SK-N-SH treated with all-trans-retinoic acid at 6 μM for 48 hours (cell line): Measurements from ENCODE around the gene CBR4.

Experiments used
- ATAC-seq: fragments of 200-7000 bp; cut with Tn5 transposase; 3 replicates; pipeline ENCODE4 v1.9.1; 2020; ENCODE audit warnings: mild to moderate bottlenecking, moderate library complexity
- ARNTL ChIP-seq: fragments of 450-650 bp; formaldehyde crosslinking; IDR thresholded peaks from 2 replicates; pipeline ENCODE4 v1.5.0; 2020; ENCODE audit warnings: low read depth, mild to moderate bottlenecking, moderate library complexity, borderline replicate concordance
- BACH2 ChIP-seq: fragments of 250-450 bp; sonication (Bioruptor Pico); IDR thresholded peaks from 2 replicates; pipeline ENCODE4 v1.9.0; 2021; ENCODE audit warnings: mild to moderate bottlenecking, borderline replicate concordance
- CSDC2 ChIP-seq: fragments of 250-450 bp; sonication (Bioruptor Pico); IDR thresholded peaks from 2 replicates; pipeline ENCODE4 v1.5.0; 2020; ENCODE audit warnings: mild to moderate bottlenecking, moderate library complexity
- ESRRG ChIP-seq: fragments of 250-450 bp; sonication (Bioruptor Pico); IDR thresholded peaks from 2 replicates; pipeline ENCODE4 v1.6.1; 2021; ENCODE audit warnings: mild to moderate bottlenecking
- ISL1 ChIP-seq: fragments of 250-450 bp; sonication (Bioruptor Pico); IDR thresholded peaks from 2 replicates; pipeline ENCODE4 v2.1.2; 2022; ENCODE audit warnings: mild to moderate bottlenecking, moderate library complexity
- OSR1 ChIP-seq: fragments of 250-450 bp; sonication (Bioruptor Pico); IDR thresholded peaks from 2 replicates; pipeline ENCODE4 v1.8.0; 2022; ENCODE audit warnings: moderate library complexity, mild to moderate bottlenecking, inconsistent platforms
- PPARA ChIP-seq: fragments of 250-450 bp; sonication (Bioruptor Pico); IDR thresholded peaks from 2 replicates; pipeline ENCODE4 v1.5.0; 2020; ENCODE audit warnings: mild to moderate bottlenecking, borderline replicate concordance
- RARB ChIP-seq: fragments of 250-450 bp; sonication (Bioruptor Pico); IDR thresholded peaks from 2 replicates; pipeline ENCODE4 v1.8.0; 2021; ENCODE audit warnings: mild to moderate bottlenecking, moderate library complexity
- SNAI2 ChIP-seq: fragments of 250-450 bp; sonication (Bioruptor Pico); IDR thresholded peaks from 2 replicates; pipeline ENCODE4 v1.5.0; 2020; ENCODE audit warnings: mild to moderate bottlenecking, moderate library complexity
- TCF4 ChIP-seq: fragments of 250-450 bp; sonication (Bioruptor Pico); IDR thresholded peaks from 2 replicates; pipeline ENCODE4 v1.8.0; 2021; ENCODE audit warnings: mild to moderate bottlenecking, moderate library complexity, borderline replicate concordance
- ZFP3 ChIP-seq: fragments of 250-450 bp; sonication (Bioruptor Pico); IDR thresholded peaks from 2 replicates; pipeline ENCODE4 v1.5.0; 2020; ENCODE audit warnings: mild to moderate bottlenecking, moderate library complexity
- ZFP30 ChIP-seq: fragments of 450-650 bp; formaldehyde crosslinking; IDR thresholded peaks from 2 replicates; pipeline ENCODE4 v1.5.0; 2022; ENCODE audit warnings: mild to moderate bottlenecking, moderate library complexity
- ZNF565 ChIP-seq: fragments of 450-650 bp; formaldehyde crosslinking; conservative IDR thresholded peaks from 2 replicates; pipeline ENCODE4 v1.5.0; 2020; ENCODE audit warnings: low read depth, mild to moderate bottlenecking, moderate library complexity
- ZNF70 ChIP-seq: fragments of 450-650 bp; formaldehyde crosslinking; IDR thresholded peaks from 2 replicates; pipeline ENCODE4 v1.5.0; 2020; ENCODE audit warnings: mild to moderate bottlenecking, moderate library complexity
- ZNF8 ChIP-seq: fragments of 450-650 bp; formaldehyde crosslinking; IDR thresholded peaks from 2 replicates; pipeline ENCODE4 v1.5.0; 2020; ENCODE audit warnings: mild to moderate bottlenecking, moderate library complexity
- TF ChIP-seq, protein P1 (sequence below): fragments of 250-450 bp; sonication (Bioruptor Pico); IDR thresholded peaks from 2 replicates; pipeline ENCODE4 v1.5.1; 2020; ENCODE audit warnings: low read depth, mild to moderate bottlenecking, moderate library complexity
- TF ChIP-seq, protein P2 (sequence below): fragments of 250-450 bp; sonication (Bioruptor Pico); IDR thresholded peaks from 2 replicates; pipeline ENCODE4 v1.5.1; 2021; ENCODE audit warnings: mild to moderate bottlenecking, moderate library complexity
- TF ChIP-seq, protein P3 (sequence below): fragments of 250-450 bp; sonication (Bioruptor Pico); IDR thresholded peaks from 2 replicates; pipeline ENCODE4 v1.8.0; 2020; ENCODE audit warnings: mild to moderate bottlenecking, moderate library complexity, borderline replicate concordance
- TF ChIP-seq, protein P4 (sequence below): fragments of 250-450 bp; sonication (Bioruptor Pico); IDR thresholded peaks from 2 replicates; pipeline ENCODE4 v1.5.0; 2020; ENCODE audit warnings: mild to moderate bottlenecking, moderate library complexity
- TF ChIP-seq, protein P5 (sequence below): fragments of 250-450 bp; sonication (Bioruptor Pico); IDR thresholded peaks from 2 replicates; pipeline ENCODE4 v1.8.0; 2021; ENCODE audit warnings: low read depth, mild to moderate bottlenecking, moderate library complexity, borderline replicate concordance

The CBR4 gene

DNA sequence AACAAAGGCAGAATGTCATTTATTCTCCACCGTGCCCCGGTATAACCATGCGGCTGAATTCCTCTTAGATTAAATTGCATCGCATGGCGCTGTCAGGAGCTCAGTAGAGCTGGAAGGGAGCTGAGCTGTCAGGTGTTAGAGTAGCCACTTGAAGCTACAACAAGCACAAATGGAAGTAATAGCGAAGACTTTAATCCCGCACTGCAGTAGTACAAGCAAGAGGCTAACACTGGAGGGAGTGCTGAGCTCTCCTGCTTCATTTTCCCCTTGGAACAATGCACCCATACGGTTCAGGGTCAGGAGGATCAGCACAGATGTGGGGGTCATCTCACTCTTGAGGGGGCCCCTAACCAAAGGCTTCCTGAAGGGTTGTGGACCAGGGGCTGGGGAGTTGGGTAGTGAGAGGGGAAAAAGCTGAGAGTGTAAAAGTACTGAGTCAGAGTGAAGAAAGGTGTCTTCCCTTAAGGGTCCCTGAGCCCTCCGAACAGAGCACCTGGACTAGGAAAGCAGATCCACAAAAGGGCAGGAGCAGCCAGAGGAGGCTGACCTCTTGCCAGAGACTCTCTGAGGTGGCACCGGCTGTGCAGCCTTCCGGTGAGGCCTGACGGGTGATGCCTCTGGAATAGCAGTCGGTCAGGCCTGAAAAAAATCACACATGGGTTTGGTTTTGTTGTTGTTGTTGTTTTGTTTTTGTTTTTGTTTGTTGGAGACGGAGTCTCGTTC, 36.0 kb upstream of the CBR4 start:
- peak; percentile 44; the same call in 1 of the 3 replicates for ATAC-seq
- TF ChIP-seq ARNTL (CRISPR knock-in tag) (no peak), BACH2 (CRISPR knock-in tag) (no peak), SNAI2 (no peak), ZNF565 (no peak), TCF4 (CRISPR knock-in tag) (no peak), ZFP30 (CRISPR knock-in tag) (no peak), RARB (CRISPR knock-in tag) (no peak), ESRRG (CRISPR knock-in tag) (no peak), ZNF8 (CRISPR knock-in tag) (no peak)
- TF ChIP-seq, protein P1, sequence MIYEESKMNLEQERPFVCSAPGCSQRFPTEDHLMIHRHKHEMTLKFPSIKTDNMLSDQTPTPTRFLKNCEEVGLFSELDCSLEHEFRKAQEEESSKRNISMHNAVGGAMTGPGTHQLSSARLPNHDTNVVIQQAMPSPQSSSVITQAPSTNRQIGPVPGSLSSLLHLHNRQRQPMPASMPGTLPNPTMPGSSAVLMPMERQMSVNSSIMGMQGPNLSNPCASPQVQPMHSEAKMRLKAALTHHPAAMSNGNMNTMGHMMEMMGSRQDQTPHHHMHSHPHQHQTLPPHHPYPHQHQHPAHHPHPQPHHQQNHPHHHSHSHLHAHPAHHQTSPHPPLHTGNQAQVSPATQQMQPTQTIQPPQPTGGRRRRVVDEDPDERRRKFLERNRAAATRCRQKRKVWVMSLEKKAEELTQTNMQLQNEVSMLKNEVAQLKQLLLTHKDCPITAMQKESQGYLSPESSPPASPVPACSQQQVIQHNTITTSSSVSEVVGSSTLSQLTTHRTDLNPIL (CRISPR knock-in tag) = no peak
- TF ChIP-seq, protein P2, sequence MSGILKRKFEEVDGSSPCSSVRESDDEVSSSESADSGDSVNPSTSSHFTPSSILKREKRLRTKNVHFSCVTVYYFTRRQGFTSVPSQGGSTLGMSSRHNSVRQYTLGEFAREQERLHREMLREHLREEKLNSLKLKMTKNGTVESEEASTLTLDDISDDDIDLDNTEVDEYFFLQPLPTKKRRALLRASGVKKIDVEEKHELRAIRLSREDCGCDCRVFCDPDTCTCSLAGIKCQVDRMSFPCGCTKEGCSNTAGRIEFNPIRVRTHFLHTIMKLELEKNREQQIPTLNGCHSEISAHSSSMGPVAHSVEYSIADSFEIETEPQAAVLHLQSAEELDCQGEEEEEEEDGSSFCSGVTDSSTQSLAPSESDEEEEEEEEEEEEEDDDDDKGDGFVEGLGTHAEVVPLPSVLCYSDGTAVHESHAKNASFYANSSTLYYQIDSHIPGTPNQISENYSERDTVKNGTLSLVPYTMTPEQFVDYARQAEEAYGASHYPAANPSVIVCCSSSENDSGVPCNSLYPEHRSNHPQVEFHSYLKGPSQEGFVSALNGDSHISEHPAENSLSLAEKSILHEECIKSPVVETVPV = no peak

DNA sequence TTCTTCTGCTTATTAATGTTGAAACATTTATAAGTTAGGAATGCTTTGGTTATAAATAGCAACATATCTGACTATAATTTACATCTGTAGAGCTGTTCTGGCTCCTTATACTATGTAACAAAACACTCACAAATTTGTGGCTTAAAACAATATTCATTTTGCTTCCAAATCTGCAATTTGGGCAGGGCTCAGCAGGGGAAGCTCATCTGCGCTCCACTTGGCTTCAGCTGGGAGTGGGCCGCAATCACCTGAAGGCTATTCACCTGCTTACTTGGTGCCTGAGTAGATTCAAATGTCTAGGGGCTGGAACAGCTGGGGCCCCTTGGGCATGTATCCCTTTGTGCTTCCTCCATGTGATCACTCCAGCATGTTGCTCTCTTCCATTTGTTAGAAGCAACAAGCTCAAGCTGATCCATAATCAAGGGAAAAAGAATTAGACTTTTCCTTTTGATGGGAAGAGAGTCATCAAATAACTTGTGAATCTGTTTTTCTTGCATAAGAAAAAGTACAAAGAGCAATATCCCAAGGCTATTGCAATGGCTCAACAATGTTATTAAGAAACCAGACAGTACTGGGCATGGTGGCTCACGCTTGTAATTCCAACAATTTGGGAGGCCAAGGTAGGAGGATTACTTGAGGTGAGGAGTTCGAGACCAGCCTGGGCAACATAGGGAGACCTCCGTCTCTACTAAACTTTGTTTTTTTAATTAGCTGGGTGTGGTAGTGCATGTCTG, 34.8 kb upstream of the CBR4 start:
- no peak for TF ChIP-seq ZFP30 (CRISPR knock-in tag)
- no peak for TF ChIP-seq CSDC2
- ATAC-seq = no peak

DNA sequence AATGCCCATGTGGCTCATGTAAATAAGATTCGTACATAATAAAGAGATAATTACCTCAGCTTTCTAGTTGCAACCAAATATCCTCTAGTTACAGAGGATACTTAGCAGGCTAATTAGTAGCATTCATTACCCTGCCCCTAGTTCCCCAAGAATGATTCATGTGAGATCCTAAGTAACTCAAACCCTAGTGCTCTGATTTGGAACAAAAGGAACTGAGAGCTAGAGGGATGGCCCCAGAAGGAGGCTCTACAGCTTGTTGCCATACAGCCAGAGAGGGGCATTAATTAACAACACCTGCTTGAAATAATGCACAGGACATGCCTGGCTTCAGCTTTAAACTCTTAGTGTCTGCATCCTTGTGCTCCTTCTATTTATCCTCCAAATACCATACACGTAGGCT, 32.6 kb upstream of the CBR4 start:
- no peak for ATAC-seq
- TF ChIP-seq, protein P3, sequence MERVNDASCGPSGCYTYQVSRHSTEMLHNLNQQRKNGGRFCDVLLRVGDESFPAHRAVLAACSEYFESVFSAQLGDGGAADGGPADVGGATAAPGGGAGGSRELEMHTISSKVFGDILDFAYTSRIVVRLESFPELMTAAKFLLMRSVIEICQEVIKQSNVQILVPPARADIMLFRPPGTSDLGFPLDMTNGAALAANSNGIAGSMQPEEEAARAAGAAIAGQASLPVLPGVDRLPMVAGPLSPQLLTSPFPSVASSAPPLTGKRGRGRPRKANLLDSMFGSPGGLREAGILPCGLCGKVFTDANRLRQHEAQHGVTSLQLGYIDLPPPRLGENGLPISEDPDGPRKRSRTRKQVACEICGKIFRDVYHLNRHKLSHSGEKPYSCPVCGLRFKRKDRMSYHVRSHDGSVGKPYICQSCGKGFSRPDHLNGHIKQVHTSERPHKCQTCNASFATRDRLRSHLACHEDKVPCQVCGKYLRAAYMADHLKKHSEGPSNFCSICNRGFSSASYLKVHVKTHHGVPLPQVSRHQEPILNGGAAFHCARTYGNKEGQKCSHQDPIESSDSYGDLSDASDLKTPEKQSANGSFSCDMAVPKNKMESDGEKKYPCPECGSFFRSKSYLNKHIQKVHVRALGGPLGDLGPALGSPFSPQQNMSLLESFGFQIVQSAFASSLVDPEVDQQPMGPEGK (CRISPR knock-in tag) = no peak
- TF ChIP-seq SNAI2 (no peak), ESRRG (CRISPR knock-in tag) (no peak), TCF4 (CRISPR knock-in tag) (no peak), ZFP30 (CRISPR knock-in tag) (no peak), ISL1 (CRISPR knock-in tag) (no peak), ZNF8 (CRISPR knock-in tag) (no peak), ZNF70 (no peak), ZFP3 (CRISPR knock-in tag) (no peak), CSDC2 (no peak), OSR1 (CRISPR knock-in tag) (no peak), PPARA (CRISPR knock-in tag) (no peak), ZNF565 (no peak)
- TF ChIP-seq, protein P1 (CRISPR knock-in tag) = no peak
- TF ChIP-seq, protein P4, sequence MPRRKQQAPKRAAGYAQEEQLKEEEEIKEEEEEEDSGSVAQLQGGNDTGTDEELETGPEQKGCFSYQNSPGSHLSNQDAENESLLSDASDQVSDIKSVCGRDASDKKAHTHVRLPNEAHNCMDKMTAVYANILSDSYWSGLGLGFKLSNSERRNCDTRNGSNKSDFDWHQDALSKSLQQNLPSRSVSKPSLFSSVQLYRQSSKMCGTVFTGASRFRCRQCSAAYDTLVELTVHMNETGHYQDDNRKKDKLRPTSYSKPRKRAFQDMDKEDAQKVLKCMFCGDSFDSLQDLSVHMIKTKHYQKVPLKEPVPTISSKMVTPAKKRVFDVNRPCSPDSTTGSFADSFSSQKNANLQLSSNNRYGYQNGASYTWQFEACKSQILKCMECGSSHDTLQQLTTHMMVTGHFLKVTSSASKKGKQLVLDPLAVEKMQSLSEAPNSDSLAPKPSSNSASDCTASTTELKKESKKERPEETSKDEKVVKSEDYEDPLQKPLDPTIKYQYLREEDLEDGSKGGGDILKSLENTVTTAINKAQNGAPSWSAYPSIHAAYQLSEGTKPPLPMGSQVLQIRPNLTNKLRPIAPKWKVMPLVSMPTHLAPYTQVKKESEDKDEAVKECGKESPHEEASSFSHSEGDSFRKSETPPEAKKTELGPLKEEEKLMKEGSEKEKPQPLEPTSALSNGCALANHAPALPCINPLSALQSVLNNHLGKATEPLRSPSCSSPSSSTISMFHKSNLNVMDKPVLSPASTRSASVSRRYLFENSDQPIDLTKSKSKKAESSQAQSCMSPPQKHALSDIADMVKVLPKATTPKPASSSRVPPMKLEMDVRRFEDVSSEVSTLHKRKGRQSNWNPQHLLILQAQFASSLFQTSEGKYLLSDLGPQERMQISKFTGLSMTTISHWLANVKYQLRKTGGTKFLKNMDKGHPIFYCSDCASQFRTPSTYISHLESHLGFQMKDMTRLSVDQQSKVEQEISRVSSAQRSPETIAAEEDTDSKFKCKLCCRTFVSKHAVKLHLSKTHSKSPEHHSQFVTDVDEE (CRISPR knock-in tag) = no peak
- TF ChIP-seq, protein P5, sequence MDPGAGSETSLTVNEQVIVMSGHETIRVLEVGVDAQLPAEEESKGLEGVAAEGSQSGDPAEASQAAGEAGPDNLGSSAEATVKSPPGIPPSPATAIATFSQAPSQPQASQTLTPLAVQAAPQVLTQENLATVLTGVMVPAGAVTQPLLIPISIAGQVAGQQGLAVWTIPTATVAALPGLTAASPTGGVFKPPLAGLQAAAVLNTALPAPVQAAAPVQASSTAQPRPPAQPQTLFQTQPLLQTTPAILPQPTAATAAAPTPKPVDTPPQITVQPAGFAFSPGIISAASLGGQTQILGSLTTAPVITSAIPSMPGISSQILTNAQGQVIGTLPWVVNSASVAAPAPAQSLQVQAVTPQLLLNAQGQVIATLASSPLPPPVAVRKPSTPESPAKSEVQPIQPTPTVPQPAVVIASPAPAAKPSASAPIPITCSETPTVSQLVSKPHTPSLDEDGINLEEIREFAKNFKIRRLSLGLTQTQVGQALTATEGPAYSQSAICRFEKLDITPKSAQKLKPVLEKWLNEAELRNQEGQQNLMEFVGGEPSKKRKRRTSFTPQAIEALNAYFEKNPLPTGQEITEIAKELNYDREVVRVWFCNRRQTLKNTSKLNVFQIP = no peak
- TF ChIP-seq, all 23 proteins: peak for 0
